Right atrium auricular region (tissue), 2 donors: ENCODE data around the gene PI4K2A. TPM values are rescaled to one million over a fixed set of nuclear protein-coding genes. Genes with fewer than 3 reads are reported as not detected.

Experiments used
- DNase-seq: peaks from one replicate; pipeline ENCODE4 v3.0.0-alpha.2; 2019; ENCODE audit warnings: low spot score
- H3K27ac ChIP-seq, 2 donors: fragments of 200-600 bp; sonication (generic); 1 replicate in 1 of 2; 2 replicates in 1 of 2; pipeline ENCODE4 v1.5.1; 2016 to 2019
- H3K27me3 ChIP-seq, 2 donors: fragments of 200-600 bp; sonication (generic); one replicate each; pipeline versions ENCODE4 v1.5.1 to v1.6.0; 2017 to 2019
- H3K36me3 ChIP-seq: fragments of 200-600 bp; sonication (generic); one replicate; pipeline ENCODE4 v1.5.1; 2016
- H3K4me1 ChIP-seq, 2 donors: fragments of 200-600 bp; sonication (generic); one replicate each; pipeline versions ENCODE4 v1.5.1 to v1.6.0; 2017 to 2019
- H3K4me3 ChIP-seq, 2 donors: fragments of 200-600 bp; sonication (generic); 1 replicate in 1 of 2; 2 replicates in 1 of 2; pipeline ENCODE4 v1.5.1; 2017 to 2019; ENCODE audit warnings: mild to moderate bottlenecking in 1 of 2, moderate library complexity in 1 of 2
- H3K9me3 ChIP-seq, 2 donors: fragments of 200-600 bp; sonication (generic); one replicate each; pipeline ENCODE4 v1.5.1; 2019
- CTCF ChIP-seq, 2 donors: fragments of 200-600 bp; sonication (generic); IDR thresholded peaks; one replicate each; pipeline ENCODE4 v1.5.1; 2019; ENCODE audit warnings: antibody characterized with exemption in 2 of 2
- total RNA-seq, 2 donors: library from RNA; depleted of rRNA; stranded (reverse); fragments of >200 nt; gene quantifications; one replicate each; pipeline ENCODE4 v1.1.0, GENCODE V29; 2016

PI4K2A gene
- total RNA-seq, 2 donors from 2014 or later: 14.7 to 20.2 TPM

GRCh38 chr10:97669571-97669970 is 29.1 kb downstream of the PI4K2A start:
- H3K27me3 ChIP-seq: no peaks in the 10 kb centered on the region
- peaks cover 67% of the 10 kb centered on the region for H3K36me3 ChIP-seq
- no peak overlapping the region for H3K27ac ChIP-seq
- DNase-seq: no peak
- TF ChIP-seq CTCF (IDR thresholded peaks at IDR 0.05): no peak
- no peaks in the 10 kb centered on the region for H3K9me3 ChIP-seq
- H3K4me3 ChIP-seq: no peak overlapping the region
- H3K4me1 ChIP-seq: no peaks in the 10 kb centered on the region

- no peak for TF ChIP-seq CTCF (IDR thresholded peaks at IDR 0.05)
- no peak for DNase-seq
- Histone ChIP-seq H3K4me1 (no peaks in the 10 kb centered on the region), H3K27ac (no peak overlapping the region), H3K27me3 (no peaks in the 10 kb centered on the region), H3K4me3 (no peak overlapping the region), H3K36me3 (peaks cover 71% of the 10 kb centered on the region), H3K9me3 (no peaks in the 10 kb centered on the region)
These were observed 33.5 kb downstream of the PI4K2A start for GRCh38 chr10:97673736-97674525.

GRCh38 chr10:97675222-97675621 is 34.8 kb downstream of the PI4K2A start:
- no peak overlapping the region for H3K4me3 ChIP-seq

GRCh38 chr10:97676770-97677581 is 36.5 kb downstream of the PI4K2A start:
- Histone ChIP-seq H3K9me3 (no peaks in the 10 kb centered on the region), H3K36me3 (peaks cover 62% of the 10 kb centered on the region), H3K4me3 (no peak overlapping the region), H3K27ac (no peak overlapping the region), H3K27me3 (no peaks in the 10 kb centered on the region), H3K4me1 (no peaks in the 10 kb centered on the region)
- TF ChIP-seq CTCF (IDR thresholded peaks at IDR 0.05): peak; percentile 86 to 89
- no peak for DNase-seq

More at GRCh38 chr10:97675222-97675621, 34.8 kb downstream of the PI4K2A start:
- Histone ChIP-seq H3K27me3 (no peaks in the 10 kb centered on the region), H3K9me3 (no peaks in the 10 kb centered on the region), H3K36me3 (peaks cover 71% of the 10 kb centered on the region), H3K27ac (no peak overlapping the region), H3K4me1 (no peaks in the 10 kb centered on the region)
- no peak for DNase-seq
- TF ChIP-seq CTCF (IDR thresholded peaks at IDR 0.05): no peak

GRCh38 chr10:97679594-97679993 is 39.1 kb downstream of the PI4K2A start:
- peaks cover 0 to 13% of the 10 kb centered on the region in 2 donors for H3K4me1 ChIP-seq
- peaks cover 47% of the 10 kb centered on the region for H3K36me3 ChIP-seq
- DNase-seq: no peak
- no peak overlapping the region for H3K27ac ChIP-seq
- no peaks in the 10 kb centered on the region for H3K27me3 ChIP-seq
- no peak overlapping the region for H3K4me3 ChIP-seq
- no peaks in the 10 kb centered on the region for H3K9me3 ChIP-seq
- TF ChIP-seq CTCF (IDR thresholded peaks at IDR 0.05): no peak
